IPS-18a (cell line): Measurements from ENCODE around the gene FAM20A.
"Not testable (repeated sequence)": the region's sequence is repeated elsewhere in the genome, so short reads cannot be mapped to it uniquely, and the experiment has no call there.

ENCODE experiments used
- H3K27ac ChIP-seq: one replicate; pipeline ENCODE4 v1.5.1; 2013; ENCODE audit warnings: low read length
- H3K27me3 ChIP-seq: one replicate; pipeline ENCODE4 v1.6.1; 2013; ENCODE audit warnings: mild to moderate bottlenecking, low read length; ENCODE audit not compliant: control insufficient read depth, insufficient read depth
- H3K36me3 ChIP-seq: one replicate; pipeline ENCODE4 v1.6.1; 2013; ENCODE audit warnings: low read depth, low read length; ENCODE audit not compliant: control insufficient read depth
- H3K4me1 ChIP-seq: one replicate; pipeline ENCODE4 v1.6.1; 2013; ENCODE audit warnings: low read depth, low read length; ENCODE audit not compliant: control insufficient read depth
- H3K4me3 ChIP-seq: one replicate; pipeline ENCODE4 v1.5.1; 2013; ENCODE audit warnings: low read length
- H3K9ac ChIP-seq: one replicate; pipeline ENCODE4 v1.6.1; 2013; ENCODE audit warnings: mild to moderate bottlenecking, low read length, moderate library complexity
- H3K9me3 ChIP-seq: one replicate; pipeline ENCODE4 v1.6.1; 2013; ENCODE audit warnings: low read depth, low read length; ENCODE audit not compliant: control insufficient read depth

FAM20A gene

GRCh38 chr17:68497885-68498319 is 103.3 kb downstream of the FAM20A start:
- H3K4me1 ChIP-seq, result no peaks in the 10 kb centered on the region
- no peaks in the 10 kb centered on the region for H3K36me3 ChIP-seq
- H3K9me3 ChIP-seq, result no peaks in the 10 kb centered on the region
- H3K9ac ChIP-seq, result no peak overlapping the region
- H3K27ac ChIP-seq, result no peak overlapping the region
- H3K27me3 ChIP-seq, result no peaks in the 10 kb centered on the region
- no peak overlapping the region for H3K4me3 ChIP-seq

GRCh38 chr17:68495081-68495480 is 106.1 kb downstream of the FAM20A start:
- H3K4me1 ChIP-seq, result peaks cover 4% of the 10 kb centered on the region
- H3K9me3 ChIP-seq, result no peaks in the 10 kb centered on the region
- H3K27ac ChIP-seq, result no peak overlapping the region
- no peaks in the 10 kb centered on the region for H3K27me3 ChIP-seq
- no peak overlapping the region for H3K9ac ChIP-seq
- H3K36me3 ChIP-seq, result no peaks in the 10 kb centered on the region
- H3K4me3 ChIP-seq, result no peak overlapping the region

GRCh38 chr17:68492394-68493054 is 108.6 kb downstream of the FAM20A start:
- H3K4me1 ChIP-seq, H3K9ac ChIP-seq, H3K27ac ChIP-seq: not testable (repeated sequence)

GRCh38 chr17:68491381-68492231 is 109.6 kb downstream of the FAM20A start:
- Histone ChIP-seq H3K27ac (no peak overlapping the region), H3K9me3 (no peaks in the 10 kb centered on the region), H3K4me1 (peaks cover 4% of the 10 kb centered on the region), H3K9ac (no peak overlapping the region), H3K4me3 (no peak overlapping the region), H3K36me3 (no peaks in the 10 kb centered on the region), H3K27me3 (no peaks in the 10 kb centered on the region)

More at GRCh38 chr17:68492394-68493054, 108.6 kb downstream of the FAM20A start:
- not testable (repeated sequence) for H3K4me3 ChIP-seq, H3K27me3 ChIP-seq, H3K36me3 ChIP-seq, H3K9me3 ChIP-seq

- Histone ChIP-seq H3K9ac (no peak overlapping the region), H3K27ac (no peak overlapping the region), H3K36me3 (no peaks in the 10 kb centered on the region), H3K4me1 (peaks cover 4% of the 10 kb centered on the region), H3K9me3 (no peaks in the 10 kb centered on the region), H3K4me3 (no peak overlapping the region), H3K27me3 (no peaks in the 10 kb centered on the region)
These were observed 111.2 kb downstream of the FAM20A start for GRCh38 chr17:68489919-68490318.
